GM20431 (cell line): ENCODE results near the gene CTBP1.

Experiments used
- in situ Hi-C: fragments of 300-500 bp; cut with MseI, MboI; formaldehyde crosslinking; loops from one replicate; pipeline ENCODE4 v1.15.0; 2020; ENCODE audit warnings: low sequenced_read_pairs; ENCODE audit not compliant: unreplicated experiment

CTBP1 gene

GRCh38 chr4:1213336-1213995, 35.5 kb downstream of the CTBP1 start:
- in situ Hi-C loops, result no loop called here

DNA sequence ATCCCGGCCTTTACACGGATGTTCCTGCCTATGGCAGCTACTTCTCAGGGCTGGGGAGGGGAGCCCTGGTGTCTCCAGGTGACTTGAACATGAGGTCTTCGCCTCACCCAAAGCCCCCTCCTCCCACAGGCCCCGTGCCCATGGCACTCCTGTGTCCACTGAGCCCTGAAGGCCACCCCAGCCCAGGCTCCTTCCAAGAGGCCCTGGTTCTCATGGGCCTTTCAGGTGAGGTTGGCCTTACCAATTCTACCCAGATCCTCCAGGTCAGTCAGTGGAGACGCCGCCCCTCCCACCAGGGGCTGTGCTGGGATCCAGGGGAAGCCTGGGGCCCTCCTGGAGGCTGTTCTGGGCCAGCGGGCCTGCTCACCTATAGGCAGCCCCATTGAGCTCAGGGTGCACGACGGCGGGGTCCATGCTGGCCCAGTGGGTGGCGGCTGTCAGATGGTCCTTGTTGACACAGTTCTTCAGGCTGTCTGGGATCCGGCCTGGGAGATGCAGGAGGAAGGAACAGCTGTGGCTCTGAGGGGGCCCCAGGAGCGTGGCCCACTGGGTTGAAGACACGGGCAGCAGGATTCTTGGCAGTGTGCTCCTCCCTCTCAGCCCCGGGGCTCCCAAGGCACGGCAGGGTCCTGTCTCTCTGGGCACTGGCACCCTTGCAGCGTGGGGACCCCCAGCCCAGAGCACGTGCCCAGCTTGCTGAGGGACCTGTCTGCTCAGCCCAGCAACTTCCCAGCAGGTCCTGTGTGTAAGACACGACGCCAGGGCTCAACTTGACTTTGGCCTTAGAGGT, 36.2 kb downstream of the CTBP1 start:
- in situ Hi-C loops, result no loop called here

DNA sequence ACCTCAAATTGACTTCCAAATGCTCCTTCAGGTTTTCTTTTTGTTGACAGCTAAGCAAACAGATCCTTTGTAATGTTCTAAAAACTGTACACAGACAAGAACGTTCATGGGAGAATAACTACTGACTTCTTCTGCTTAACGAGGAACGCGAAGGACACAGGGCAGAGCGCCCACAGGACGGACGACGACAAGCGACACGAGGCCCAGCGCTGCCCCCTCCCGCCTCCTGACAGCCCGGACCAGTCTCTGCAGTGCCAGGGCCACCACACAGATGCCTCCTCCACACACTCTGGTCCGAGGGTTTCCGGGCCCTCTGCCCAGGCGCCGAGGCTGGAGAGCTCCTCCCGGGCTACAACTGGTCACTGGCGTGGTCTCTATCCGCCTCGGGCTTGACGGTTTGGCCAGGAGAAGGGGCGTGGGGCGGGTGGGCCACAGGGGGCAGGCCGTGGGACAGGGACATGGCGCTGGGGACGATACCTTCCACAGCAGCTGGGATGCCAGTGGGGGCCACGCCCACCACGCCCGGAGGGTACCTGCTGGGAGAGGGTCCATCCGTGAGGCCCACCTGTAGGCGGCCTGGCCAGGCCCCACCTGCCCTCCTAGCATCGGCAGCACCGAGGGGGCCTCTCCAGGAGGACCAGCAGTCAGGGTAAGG, 36.9 kb downstream of the CTBP1 start:
- in situ Hi-C loops, result no loop called here

GRCh38 chr4:1211371-1211770, 37.6 kb downstream of the CTBP1 start:
- in situ Hi-C loops, result no loop called here

DNA sequence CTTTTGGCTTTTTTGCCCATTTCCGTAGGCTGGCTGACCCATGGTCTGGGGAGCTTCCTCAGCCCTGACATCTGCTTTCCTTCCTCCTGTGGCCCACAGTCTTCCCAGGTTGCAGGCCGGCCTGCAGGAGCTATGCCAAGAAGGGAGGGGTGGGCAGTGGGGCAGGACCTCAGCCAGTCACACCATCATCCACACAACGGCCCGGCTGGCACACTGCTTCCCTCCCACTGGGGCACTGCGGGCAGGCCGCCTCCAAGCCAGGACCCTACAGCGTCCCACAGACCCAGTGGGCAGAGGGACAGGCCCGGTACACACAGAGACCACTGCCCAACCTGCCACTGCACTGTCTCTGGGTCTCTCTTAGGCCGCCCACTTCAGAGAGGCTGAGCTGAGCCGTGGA, 38.0 kb downstream of the CTBP1 start:
- in situ Hi-C loops, result no loop called here

DNA sequence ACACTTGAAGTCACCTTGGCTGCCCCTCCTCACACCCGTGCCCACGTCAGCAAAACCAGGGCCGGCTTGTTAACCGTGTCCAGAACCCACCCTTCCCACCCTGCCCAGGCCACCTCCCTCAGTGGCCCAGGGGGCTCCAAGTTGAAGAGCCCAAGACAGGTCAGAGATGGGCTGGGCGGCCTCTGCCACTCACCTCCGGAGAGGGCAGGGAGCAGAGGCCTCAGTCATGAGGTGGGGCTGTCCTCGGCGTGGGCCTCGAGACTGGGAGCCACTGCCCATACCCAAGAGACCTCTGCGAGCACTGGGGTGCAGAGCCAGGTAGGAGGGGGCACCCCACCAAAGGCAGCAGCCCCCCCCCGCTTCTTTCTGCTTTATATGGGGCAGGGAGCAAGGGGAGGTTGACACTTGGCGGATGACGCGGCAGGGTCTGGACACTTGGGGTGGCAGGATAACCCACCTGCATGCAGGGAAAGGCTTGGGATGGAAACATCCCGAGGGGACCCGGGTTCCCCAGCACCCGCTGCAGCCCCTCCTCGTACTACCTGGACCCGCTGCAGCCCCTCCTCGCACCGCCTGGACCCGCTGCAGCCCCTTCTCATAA, 38.6 kb downstream of the CTBP1 start:
- in situ Hi-C loops, result no loop called here

DNA sequence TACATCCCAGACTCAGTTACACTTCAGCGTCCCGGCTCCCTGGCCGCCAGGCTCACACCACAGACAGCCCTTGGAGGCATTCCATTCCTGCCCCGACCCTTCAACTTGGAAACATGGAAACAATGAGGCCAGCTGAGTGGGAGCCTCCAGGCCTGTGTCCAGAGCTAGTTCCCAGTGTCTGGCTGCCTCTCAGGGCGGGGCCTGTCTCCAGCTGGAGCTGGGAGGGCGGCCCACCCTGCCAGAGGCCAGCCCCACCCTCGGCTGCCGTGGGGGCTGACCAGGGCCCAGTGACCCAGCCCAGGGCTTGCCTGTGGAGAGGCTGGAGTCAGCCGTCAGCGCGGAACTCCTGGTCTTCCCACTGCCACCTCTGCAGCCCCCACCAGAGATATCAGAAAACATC, 39.1 kb downstream of the CTBP1 start:
- in situ Hi-C loops, result no loop called here

- in situ Hi-C loops, result no loop called here
Observed at GRCh38 chr4:1208970-1209704, 39.8 kb downstream of the CTBP1 start.

- in situ Hi-C loops, result no loop called here
Observed at GRCh38 chr4:1208266-1208961, 40.5 kb downstream of the CTBP1 start.

DNA sequence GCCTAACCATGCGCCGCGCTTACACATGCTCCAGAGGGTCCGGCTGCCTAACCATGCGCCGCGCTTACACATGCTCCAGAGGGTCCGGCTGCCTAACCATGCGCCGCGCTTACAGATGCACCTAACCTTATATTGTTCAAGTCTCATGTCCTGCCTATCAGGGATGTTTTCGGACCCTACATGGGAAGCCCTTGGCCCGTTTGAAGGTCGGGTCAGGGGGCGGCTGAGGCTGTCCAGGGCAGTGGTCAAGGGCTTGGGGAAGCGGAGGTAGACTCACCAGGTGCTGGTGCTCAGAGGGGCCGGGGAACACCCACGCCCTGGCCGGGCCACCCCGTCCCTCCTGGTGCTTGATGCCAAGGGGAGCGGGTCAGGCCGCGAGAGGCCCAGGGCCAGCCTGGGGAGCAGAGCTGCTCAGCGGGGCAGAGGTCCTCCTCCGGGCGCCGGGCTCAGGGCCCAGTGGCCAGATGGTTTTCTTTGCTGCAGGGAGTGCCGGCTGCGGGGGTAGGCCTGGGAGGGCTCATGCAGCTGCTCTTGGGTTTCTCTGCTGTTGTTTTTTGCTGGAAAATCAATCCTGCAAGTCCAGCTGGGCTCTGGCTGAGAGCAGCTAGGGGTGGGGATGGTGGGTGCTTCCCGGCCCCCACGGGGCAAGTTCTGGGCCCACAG, 41.2 kb downstream of the CTBP1 start:
- in situ Hi-C loops, result no loop called here

GRCh38 chr4:1207157-1207470, 41.8 kb downstream of the CTBP1 start:
- in situ Hi-C loops, result no loop called here

DNA sequence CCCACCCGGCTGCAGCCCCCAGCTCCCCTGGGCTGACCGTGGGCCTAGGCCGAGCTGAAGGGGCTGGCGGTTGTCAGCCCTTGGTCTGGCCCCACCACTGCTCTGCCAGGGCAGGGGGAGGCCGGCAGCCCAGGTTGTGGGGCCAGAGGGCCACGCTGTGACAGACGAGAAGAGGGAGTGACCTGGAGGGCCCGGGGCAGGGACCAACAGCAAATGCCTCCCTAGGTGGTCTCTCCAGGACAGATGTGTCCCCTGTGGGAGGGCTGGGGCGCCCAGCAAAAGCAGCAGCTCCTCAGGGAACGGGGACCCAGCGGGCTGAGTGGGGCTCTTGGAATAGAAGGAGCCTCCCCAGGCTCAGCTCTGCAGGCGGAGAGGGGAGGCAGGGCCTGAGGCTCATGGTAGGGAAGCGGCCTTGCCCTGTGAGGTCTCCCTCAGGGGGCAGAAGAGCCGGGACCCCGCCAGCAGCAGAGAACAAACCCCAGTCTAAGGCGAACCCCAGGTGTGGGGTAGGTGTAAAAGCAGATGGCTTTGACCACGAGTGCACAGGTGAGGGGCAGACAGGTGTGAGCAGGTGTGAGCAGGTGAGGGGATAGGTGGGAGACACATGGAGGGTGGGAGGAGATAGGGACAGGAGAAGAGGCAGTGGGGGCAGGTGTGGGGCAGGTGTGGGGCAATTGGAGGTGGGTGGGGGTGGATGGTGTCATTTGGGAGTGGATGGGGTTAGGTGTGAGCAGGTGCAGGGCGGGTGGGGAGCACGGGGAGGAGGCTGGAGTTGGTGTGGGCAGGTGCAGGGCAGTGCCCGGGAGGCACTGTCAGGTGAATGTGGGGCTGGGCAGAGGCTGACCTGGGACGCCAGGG, 42.4 kb downstream of the CTBP1 start:
- in situ Hi-C loops, result no loop called here

DNA sequence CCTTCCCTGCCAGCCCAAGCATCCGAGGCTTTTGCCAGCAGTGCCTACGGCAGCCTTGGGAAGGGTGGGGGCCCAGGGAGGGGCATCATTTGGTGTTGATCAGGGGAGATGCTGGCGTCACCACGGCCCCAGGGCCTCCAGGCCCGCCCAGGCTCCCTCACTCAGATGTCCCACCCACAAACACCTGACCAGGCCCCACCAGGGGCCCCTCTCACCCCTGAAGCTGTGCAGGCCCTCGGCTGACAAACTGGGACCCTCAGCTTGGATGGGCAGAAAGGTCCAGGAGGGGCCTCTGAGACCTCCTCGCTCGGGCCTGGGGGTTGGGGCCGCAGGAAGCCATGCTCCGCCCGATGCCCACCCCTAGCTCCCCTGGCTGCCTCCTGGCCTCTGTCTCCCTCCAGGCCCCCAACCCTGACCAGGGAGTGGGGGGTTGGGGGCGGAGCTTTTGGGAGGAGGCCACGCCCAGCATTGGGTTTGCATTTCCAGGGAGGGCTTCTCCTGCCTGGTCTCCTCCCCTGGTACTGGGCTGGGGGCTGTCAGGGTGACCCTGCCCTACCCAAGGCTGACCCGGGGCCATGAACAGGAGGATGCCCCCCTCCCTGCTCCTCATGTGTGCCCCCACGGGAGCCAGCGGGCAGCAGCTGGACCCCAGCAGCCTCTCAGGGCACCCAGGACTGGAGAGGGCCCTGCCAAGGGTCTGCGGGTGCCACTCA, 43.2 kb downstream of the CTBP1 start:
- in situ Hi-C loops, result no loop called here

DNA sequence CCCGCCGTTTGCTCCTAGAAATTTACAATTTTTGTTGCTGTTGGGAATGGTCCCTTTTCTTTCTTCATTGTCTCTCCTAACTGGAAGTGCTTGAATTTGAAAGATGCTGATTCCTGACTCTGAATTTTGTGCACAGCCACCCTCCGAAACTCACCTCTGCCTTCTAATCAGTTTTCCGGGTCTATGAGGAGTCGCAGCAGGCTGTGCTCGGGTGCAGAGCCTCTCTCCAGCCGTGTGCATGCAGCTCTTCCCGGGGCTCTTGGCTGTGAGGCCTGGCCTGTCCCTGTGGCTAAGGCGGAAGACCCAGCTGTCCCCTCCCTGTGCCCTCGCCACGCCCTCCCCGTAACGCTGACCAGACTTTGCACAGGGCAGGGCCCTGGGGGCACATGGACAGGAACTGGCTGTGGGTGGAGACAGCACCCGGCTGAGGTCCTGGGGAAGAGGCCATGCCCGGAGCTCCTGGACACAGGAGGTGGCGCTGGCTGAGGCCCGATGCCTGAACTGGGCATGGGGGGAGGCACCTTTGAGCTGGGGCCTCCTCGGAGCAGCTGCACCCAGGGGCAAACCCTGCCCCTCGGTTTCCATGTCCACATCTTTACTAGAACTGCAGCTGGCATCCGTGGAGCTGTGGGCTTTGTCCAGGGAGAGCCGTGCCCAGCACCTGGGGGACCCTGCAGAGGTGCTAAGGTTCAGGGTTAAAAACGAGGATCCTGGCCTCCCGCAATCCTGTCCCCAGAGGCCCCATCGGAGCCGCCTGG, 43.9 kb downstream of the CTBP1 start:
- in situ Hi-C loops, result no loop called here

GRCh38 chr4:1204286-1204827, 44.6 kb downstream of the CTBP1 start:
- in situ Hi-C loops, result no loop called here

GRCh38 chr4:1203026-1203616, 45.8 kb downstream of the CTBP1 start:
- in situ Hi-C loops, result no loop called here
